Liver (tissue), 9 donors: ENCODE data around the gene ANKRD44. TPM values are rescaled to one million over a fixed set of nuclear protein-coding genes. Genes with fewer than 3 reads are reported as not detected.

Source experiments
- DNase-seq: peaks from one replicate; pipeline ENCODE4 v3.0.0-alpha.2; 2017; ENCODE audit warnings: low spot score
- H3K27ac ChIP-seq, 2 donors: one replicate each; pipeline ENCODE4 v1.7.0; 2013; ENCODE audit warnings: inconsistent platforms in 2 of 2, low read length in 2 of 2, control low read depth in 1 of 2, low read depth in 1 of 2, mild to moderate bottlenecking in 1 of 2
- H3K27me3 ChIP-seq, 4 donors: one replicate each; pipeline versions ENCODE4 v1.6.1 to v1.7.0; 2013; ENCODE audit warnings: low read length in 3 of 4, inconsistent platforms in 1 of 4, mild to moderate bottlenecking in 1 of 4, moderate library complexity in 1 of 4; ENCODE audit not compliant: control insufficient read depth in 4 of 4, insufficient read depth in 4 of 4
- H3K36me3 ChIP-seq, 4 donors: one replicate each; pipeline versions ENCODE4 v1.6.1 to v1.7.0; 2013; ENCODE audit warnings: low read length in 3 of 4, mild to moderate bottlenecking in 3 of 4, low read depth in 1 of 4, moderate library complexity in 1 of 4; ENCODE audit not compliant: control insufficient read depth in 4 of 4, insufficient read depth in 3 of 4
- H3K4me1 ChIP-seq, 4 donors: one replicate each; pipeline versions ENCODE4 v1.6.1 to v1.7.0; 2013; ENCODE audit warnings: low read length in 3 of 4, mild to moderate bottlenecking in 3 of 4, moderate library complexity in 1 of 4; ENCODE audit not compliant: control insufficient read depth in 4 of 4, insufficient read depth in 4 of 4
- H3K4me3 ChIP-seq, 3 donors: one replicate each; pipeline versions ENCODE4 v1.6.1 to v1.7.0; 2013; ENCODE audit warnings: low read length in 3 of 3, control low read depth in 1 of 3, low read depth in 1 of 3, mild to moderate bottlenecking in 1 of 3
- H3K9ac ChIP-seq, 2 donors: one replicate each; pipeline ENCODE4 v1.7.0; 2013; ENCODE audit warnings: low read length in 2 of 2, mild to moderate bottlenecking in 2 of 2, moderate library complexity in 2 of 2, control low read depth in 1 of 2, low read depth in 1 of 2
- H3K9me3 ChIP-seq, 4 donors: one replicate each; pipeline versions ENCODE4 v1.6.1 to v1.7.0; 2013; ENCODE audit warnings: low read length in 3 of 4; ENCODE audit not compliant: control insufficient read depth in 4 of 4
- EGR1 ChIP-seq, 2 donors: IDR thresholded peaks; 2 replicates each; pipeline ENCODE4 v1.6.1; 2016 to 2018; ENCODE audit warnings: antibody characterized with exemption in 2 of 2, low read depth in 2 of 2
- FOXA1 ChIP-seq: IDR thresholded peaks from 2 replicates; pipeline ENCODE4 v1.6.1; 2016; ENCODE audit warnings: antibody characterized with exemption
- FOXA2 ChIP-seq: IDR thresholded peaks from 2 replicates; pipeline ENCODE4 v1.6.1; 2016; ENCODE audit warnings: antibody characterized with exemption
- GABPA ChIP-seq, 2 donors: IDR thresholded peaks in 1 of 2; conservative IDR thresholded peaks in 1 of 2; 2 replicates each; pipeline ENCODE4 v1.6.1; 2016; ENCODE audit warnings: antibody characterized with exemption in 2 of 2, mild to moderate bottlenecking in 1 of 2, moderate library complexity in 1 of 2
- HNF4A ChIP-seq, 2 donors: conservative IDR thresholded peaks; 2 replicates each; pipeline ENCODE4 v1.6.1; 2016; ENCODE audit warnings: antibody characterized with exemption in 2 of 2, mild to moderate bottlenecking in 2 of 2
- HNF4G ChIP-seq: IDR thresholded peaks from 2 replicates; pipeline ENCODE4 v1.6.1; 2016; ENCODE audit warnings: antibody characterized with exemption
- JUND ChIP-seq, 2 donors: IDR thresholded peaks; 2 replicates each; pipeline ENCODE4 v1.6.1; 2016; ENCODE audit warnings: antibody characterized with exemption in 2 of 2
- MAX ChIP-seq: IDR thresholded peaks from 2 replicates; pipeline ENCODE4 v1.6.1; 2016; ENCODE audit warnings: antibody characterized with exemption
- NR2F2 ChIP-seq: IDR thresholded peaks from 2 replicates; pipeline ENCODE4 v1.6.1; 2016; ENCODE audit warnings: antibody characterized with exemption
- RAD21 ChIP-seq, 2 donors: IDR thresholded peaks; 2 replicates each; pipeline ENCODE4 v1.6.1; 2016; ENCODE audit warnings: antibody characterized with exemption in 2 of 2, mild to moderate bottlenecking in 2 of 2
- RXRA ChIP-seq, 2 donors: IDR thresholded peaks; 2 replicates each; pipeline ENCODE4 v1.6.1; 2017 to 2018; ENCODE audit warnings: antibody characterized with exemption in 2 of 2, mild to moderate bottlenecking in 1 of 2
- SP1 ChIP-seq: IDR thresholded peaks from 2 replicates; pipeline ENCODE4 v1.6.1; 2018; ENCODE audit warnings: antibody characterized with exemption, mild to moderate bottlenecking
- TAF1 ChIP-seq: conservative IDR thresholded peaks from 2 replicates; pipeline ENCODE4 v1.6.1; 2016; ENCODE audit warnings: antibody characterized with exemption, mild to moderate bottlenecking
- YY1 ChIP-seq: IDR thresholded peaks from 2 replicates; pipeline ENCODE4 v1.6.1; 2016; ENCODE audit warnings: antibody characterized with exemption, mild to moderate bottlenecking
- WGBS: extraction: QIAGEN DNeasy Blood & Tissue Kit; methylation state at CpG from one replicate; pipeline ENCODE4 v1.1.7; 2013; 5-methylcytosine and 5-hydroxymethylcytosine counted together
- polyA plus RNA-seq, 2 donors: library from polyadenylated mRNA; stranded (reverse) in 1 of 2; unstranded in 1 of 2; fragments of 200-250 nt in 1 of 2; fragments of >200 nt in 1 of 2; fragmentation: Nextera tagmentation in 1 of 2; extraction: Ambion mirVana in 1 of 2; gene quantifications; one replicate each; pipeline versions ENCODE4 v1.2.1 to v1.2.3, GENCODE V29; 2013 to 2015
- total RNA-seq, 2 donors: library from RNA; depleted of rRNA; stranded (reverse); fragments of >200 nt; gene quantifications; one replicate each; pipeline ENCODE4 v1.2.3, GENCODE V29; 2014
- TF ChIP-seq, protein P1 (sequence below): IDR thresholded peaks from 2 replicates; pipeline ENCODE4 v1.6.1; 2016; ENCODE audit warnings: antibody characterized with exemption
- donor health status: healthy.
- donor health status: healthy.
- donor health status: healthy.
- donor health status: healthy.
- donor health status: healthy.

The ANKRD44 gene
- total and polyA plus RNA-seq, 4 donors: 3.8 to 18.2 (median 6.8) TPM

DNA sequence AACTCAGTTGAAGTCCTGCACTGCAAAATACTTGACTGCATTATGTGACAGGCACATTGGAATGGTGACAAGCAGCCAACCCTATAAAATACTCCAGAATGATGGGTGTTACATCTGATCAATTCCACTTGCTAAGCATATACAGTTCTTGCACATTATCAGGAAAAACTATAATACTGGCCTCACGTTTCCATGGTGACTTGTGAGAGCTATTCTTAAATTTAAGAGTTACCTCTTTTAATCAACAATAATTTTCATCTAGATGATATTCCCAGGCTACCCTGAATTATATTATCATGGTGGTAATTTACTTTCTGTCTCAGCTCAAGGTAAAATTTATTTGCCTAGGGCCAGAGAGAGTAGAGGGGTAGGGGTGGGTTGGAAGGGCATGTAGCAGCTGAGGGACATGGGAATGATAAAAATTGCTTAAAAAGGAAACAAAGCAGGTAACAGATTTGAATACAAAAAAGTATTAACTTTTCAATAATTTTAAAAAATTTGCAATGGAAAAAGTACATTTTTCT, 251.7 kb downstream of the ANKRD44 start:
- DNase-seq: no peak
- H3K27me3 ChIP-seq: no peaks in the 10 kb centered on the region
- no peak overlapping the region for H3K4me3 ChIP-seq
- H3K4me1 ChIP-seq: no peaks in the 10 kb centered on the region
- H3K9me3 ChIP-seq: peaks cover 0 to 11% (median 3%) of the 10 kb centered on the region in 4 donors
- TF ChIP-seq NR2F2: no peak
- TF ChIP-seq FOXA2: no peak
- no peak for TF ChIP-seq JUND (IDR thresholded peaks at IDR 0.05)
- TF ChIP-seq GABPA (IDR thresholded peaks at IDR 0.05 in 1 of 2, conservative IDR thresholded peaks at IDR 0.05 in 1 of 2): no peak
- no peak for TF ChIP-seq RXRA (IDR thresholded peaks at IDR 0.05)
- TF ChIP-seq, protein P1, sequence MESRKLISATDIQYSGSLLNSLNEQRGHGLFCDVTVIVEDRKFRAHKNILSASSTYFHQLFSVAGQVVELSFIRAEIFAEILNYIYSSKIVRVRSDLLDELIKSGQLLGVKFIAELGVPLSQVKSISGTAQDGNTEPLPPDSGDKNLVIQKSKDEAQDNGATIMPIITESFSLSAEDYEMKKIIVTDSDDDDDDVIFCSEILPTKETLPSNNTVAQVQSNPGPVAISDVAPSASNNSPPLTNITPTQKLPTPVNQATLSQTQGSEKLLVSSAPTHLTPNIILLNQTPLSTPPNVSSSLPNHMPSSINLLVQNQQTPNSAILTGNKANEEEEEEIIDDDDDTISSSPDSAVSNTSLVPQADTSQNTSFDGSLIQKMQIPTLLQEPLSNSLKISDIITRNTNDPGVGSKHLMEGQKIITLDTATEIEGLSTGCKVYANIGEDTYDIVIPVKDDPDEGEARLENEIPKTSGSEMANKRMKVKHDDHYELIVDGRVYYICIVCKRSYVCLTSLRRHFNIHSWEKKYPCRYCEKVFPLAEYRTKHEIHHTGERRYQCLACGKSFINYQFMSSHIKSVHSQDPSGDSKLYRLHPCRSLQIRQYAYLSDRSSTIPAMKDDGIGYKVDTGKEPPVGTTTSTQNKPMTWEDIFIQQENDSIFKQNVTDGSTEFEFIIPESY: no peak
- no peak for TF ChIP-seq SP1
- TF ChIP-seq TAF1: no peak
- TF ChIP-seq FOXA1: no peak
- TF ChIP-seq YY1: no peak
- no peak for TF ChIP-seq MAX
- no peak for TF ChIP-seq RAD21 (IDR thresholded peaks at IDR 0.05)
- TF ChIP-seq HNF4A (conservative IDR thresholded peaks at IDR 0.05): no peak
- TF ChIP-seq HNF4G: no peak
- TF ChIP-seq EGR1 (IDR thresholded peaks at IDR 0.05; ENCODE audit: low read depth in 2 of 2): no peak
- WGBS: 97% methylated on average over 1 of the region's 1 CpG
- H3K9ac ChIP-seq: no peak overlapping the region
- no peak overlapping the region for H3K27ac ChIP-seq
- peaks cover 0 to 12% (median 4%) of the 10 kb centered on the region in 4 donors for H3K36me3 ChIP-seq

GRCh38 chr2:197057959-197058358, 252.6 kb downstream of the ANKRD44 start:
- TF ChIP-seq GABPA (IDR thresholded peaks at IDR 0.05 in 1 of 2, conservative IDR thresholded peaks at IDR 0.05 in 1 of 2) (no peak), FOXA2 (no peak), HNF4G (no peak), MAX (no peak), HNF4A (conservative IDR thresholded peaks at IDR 0.05) (no peak), JUND (IDR thresholded peaks at IDR 0.05) (no peak)
- TF ChIP-seq, protein P1: no peak
- Histone ChIP-seq H3K9ac (no peak overlapping the region), H3K27me3 (no peaks in the 10 kb centered on the region), H3K4me3 (no peak overlapping the region), H3K27ac (no peak overlapping the region), H3K36me3 (peaks cover 0 to 12% (median 4%) of the 10 kb centered on the region in 4 donors), H3K9me3 (peaks cover 0 to 11% (median 3%) of the 10 kb centered on the region in 4 donors), H3K4me1 (no peaks in the 10 kb centered on the region)
- 92% methylated on average over 2 of the region's 2 CpGs for WGBS
- DNase-seq: no peak
